Breast epithelium (tissue), 4 donors: ENCODE results near the gene PTBP3. TPM values are rescaled to one million over a fixed set of nuclear protein-coding genes. Genes with fewer than 3 reads are reported as not detected.

Source experiments
- DNase-seq, 2 donors: peaks; one replicate each; pipeline ENCODE4 v3.0.0-alpha.2; 2019; ENCODE audit warnings: low spot score in 2 of 2
- H3K27ac ChIP-seq, 2 donors: fragments of 200-600 bp; sonication (generic) in 1 of 2; one replicate each; pipeline ENCODE4 v1.5.1; 2016 to 2019; ENCODE audit warnings: mild to moderate bottlenecking in 1 of 2
- H3K27me3 ChIP-seq, 2 donors: fragments of 200-600 bp; sonication (generic) in 1 of 2; one replicate each; pipeline versions ENCODE4 v1.5.1 to v1.6.0; 2017 to 2019; ENCODE audit warnings: control low read depth in 1 of 2, mild to moderate bottlenecking in 1 of 2
- H3K36me3 ChIP-seq: fragments of 200-600 bp; one replicate; pipeline ENCODE4 v1.5.1; 2019
- H3K4me1 ChIP-seq, 2 donors: fragments of 200-600 bp; sonication (generic); one replicate each; pipeline ENCODE4 v1.5.1; 2016 to 2019; ENCODE audit warnings: control low read depth in 1 of 2
- H3K4me3 ChIP-seq, 3 donors: fragments of 200-600 bp; sonication (generic); 1 replicate in 2 of 3; 2 replicates in 1 of 3; pipeline ENCODE4 v1.5.1; 2016 to 2019; ENCODE audit warnings: mild to moderate bottlenecking in 3 of 3, moderate library complexity in 2 of 3
- H3K9me3 ChIP-seq, 2 donors: fragments of 200-600 bp; sonication (generic) in 1 of 2; one replicate each; pipeline ENCODE4 v1.5.1; 2016 to 2019; ENCODE audit warnings: control low read depth in 1 of 2
- POLR2A ChIP-seq: fragments of 450-650 bp; IDR thresholded peaks from one replicate; pipeline ENCODE4 v1.6.1; 2016; ENCODE audit warnings: antibody characterized with exemption, mild to moderate bottlenecking, moderate library complexity
- POLR2AphosphoS5 ChIP-seq, 3 donors: sonication (generic); formaldehyde crosslinking; IDR thresholded peaks; one replicate each; pipeline ENCODE4 v1.6.1; 2017; ENCODE audit warnings: antibody characterized with exemption in 3 of 3
- intact Hi-C: fragments of 100-400 bp; cut with DNase I; formaldehyde crosslinking; loops from one replicate; pipeline ENCODE4 v1.15.1; 2023; ENCODE audit warnings: low total_unique reads
- total RNA-seq, 3 donors: library from RNA; depleted of rRNA; stranded (reverse); fragments of >200 nt; gene quantifications; one replicate each; pipeline ENCODE4 v1.1.0, GENCODE V29; 2016
- TF ChIP-seq, protein P1 (sequence below), 3 donors: fragments of 450-650 bp; IDR thresholded peaks; one replicate each; pipeline ENCODE4 v1.5.1; 2016 to 2017; ENCODE audit warnings: antibody characterized with exemption in 3 of 3, mild to moderate bottlenecking in 3 of 3, moderate library complexity in 3 of 3

The PTBP3 gene
- total RNA-seq, 3 donors from 2014 or later: 30.6 to 80.2 (median 50.5) TPM

DNA sequence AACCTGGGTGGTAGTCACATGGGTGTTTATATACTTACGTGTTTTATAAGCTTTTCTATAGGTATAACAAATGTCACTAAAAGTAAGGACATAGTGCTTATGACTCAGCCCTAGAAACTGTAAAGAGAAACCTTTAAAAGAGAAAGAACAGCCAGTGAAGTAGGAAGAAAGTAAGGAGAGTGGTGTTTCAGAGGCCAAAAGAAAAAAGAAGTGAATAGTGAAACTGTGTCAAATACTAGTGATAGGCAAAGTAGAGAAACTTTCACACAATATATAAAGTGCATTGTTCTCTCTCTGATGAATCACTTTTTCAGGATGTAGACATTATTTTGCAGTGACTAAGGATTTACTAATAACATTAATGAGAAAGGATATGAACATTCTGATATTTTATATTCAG, 84.1 kb downstream of the PTBP3 start:
- no peaks in the 10 kb centered on the region for H3K27me3 ChIP-seq
- H3K36me3 ChIP-seq: no peaks in the 10 kb centered on the region
- H3K27ac ChIP-seq: no peak overlapping the region
- H3K4me3 ChIP-seq: no peak overlapping the region
- intact Hi-C loops: no loop called here
- TF ChIP-seq POLR2AphosphoS5 (IDR thresholded peaks at IDR 0.05) (no peak), POLR2A (no peak)
- TF ChIP-seq, protein P1, sequence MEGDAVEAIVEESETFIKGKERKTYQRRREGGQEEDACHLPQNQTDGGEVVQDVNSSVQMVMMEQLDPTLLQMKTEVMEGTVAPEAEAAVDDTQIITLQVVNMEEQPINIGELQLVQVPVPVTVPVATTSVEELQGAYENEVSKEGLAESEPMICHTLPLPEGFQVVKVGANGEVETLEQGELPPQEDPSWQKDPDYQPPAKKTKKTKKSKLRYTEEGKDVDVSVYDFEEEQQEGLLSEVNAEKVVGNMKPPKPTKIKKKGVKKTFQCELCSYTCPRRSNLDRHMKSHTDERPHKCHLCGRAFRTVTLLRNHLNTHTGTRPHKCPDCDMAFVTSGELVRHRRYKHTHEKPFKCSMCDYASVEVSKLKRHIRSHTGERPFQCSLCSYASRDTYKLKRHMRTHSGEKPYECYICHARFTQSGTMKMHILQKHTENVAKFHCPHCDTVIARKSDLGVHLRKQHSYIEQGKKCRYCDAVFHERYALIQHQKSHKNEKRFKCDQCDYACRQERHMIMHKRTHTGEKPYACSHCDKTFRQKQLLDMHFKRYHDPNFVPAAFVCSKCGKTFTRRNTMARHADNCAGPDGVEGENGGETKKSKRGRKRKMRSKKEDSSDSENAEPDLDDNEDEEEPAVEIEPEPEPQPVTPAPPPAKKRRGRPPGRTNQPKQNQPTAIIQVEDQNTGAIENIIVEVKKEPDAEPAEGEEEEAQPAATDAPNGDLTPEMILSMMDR (IDR thresholded peaks at IDR 0.05): no peak
- H3K4me1 ChIP-seq: no peaks in the 10 kb centered on the region
- DNase-seq: no peak
- no peaks in the 10 kb centered on the region for H3K9me3 ChIP-seq

GRCh38 chr9:112248722-112249121, 84.7 kb downstream of the PTBP3 start:
- intact Hi-C loops: no loop called here
- Histone ChIP-seq H3K9me3 (no peaks in the 10 kb centered on the region), H3K27ac (no peak overlapping the region), H3K4me1 (no peaks in the 10 kb centered on the region), H3K36me3 (no peaks in the 10 kb centered on the region), H3K27me3 (no peaks in the 10 kb centered on the region), H3K4me3 (no peak overlapping the region)
- no peak for DNase-seq
- TF ChIP-seq, protein P1 (IDR thresholded peaks at IDR 0.05): no peak

DNA sequence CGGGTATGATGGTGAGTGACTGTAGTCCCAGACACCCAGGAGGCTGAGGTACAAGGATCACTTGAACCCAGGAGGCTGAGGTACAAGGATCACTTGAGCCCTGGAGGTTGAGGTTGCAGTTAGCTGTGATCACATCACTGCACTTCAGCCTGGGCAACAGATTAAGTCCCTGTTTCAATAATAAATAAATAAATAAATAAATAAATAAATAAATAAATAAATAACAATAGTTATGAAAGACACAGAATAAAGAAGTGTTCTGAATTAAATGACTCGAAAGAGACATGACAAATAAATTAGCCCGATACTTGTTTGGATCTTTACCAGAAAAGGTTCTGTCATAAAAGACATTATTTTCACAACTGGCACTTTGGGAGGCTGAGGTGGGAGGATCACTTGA, 86.3 kb downstream of the PTBP3 start:
- no peaks in the 10 kb centered on the region for H3K4me1 ChIP-seq
- no peaks in the 10 kb centered on the region for H3K27me3 ChIP-seq
- TF ChIP-seq POLR2AphosphoS5 (IDR thresholded peaks at IDR 0.05) (no peak), POLR2A (no peak)
- TF ChIP-seq, protein P1 (IDR thresholded peaks at IDR 0.05): no peak
- H3K27ac ChIP-seq: no peak overlapping the region
- H3K4me3 ChIP-seq: no peak overlapping the region
- no peaks in the 10 kb centered on the region for H3K36me3 ChIP-seq
- DNase-seq: no peak
- H3K9me3 ChIP-seq: no peaks in the 10 kb centered on the region
- intact Hi-C loops: no loop called here

GRCh38 chr9:112245126-112245525, 88.3 kb downstream of the PTBP3 start:
- Histone ChIP-seq H3K4me3 (no peak overlapping the region), H3K4me1 (no peaks in the 10 kb centered on the region), H3K27ac (no peak overlapping the region), H3K36me3 (no peaks in the 10 kb centered on the region), H3K27me3 (no peaks in the 10 kb centered on the region), H3K9me3 (no peaks in the 10 kb centered on the region)
- DNase-seq: no peak
- intact Hi-C loops: no loop called here
- TF ChIP-seq, protein P1 (IDR thresholded peaks at IDR 0.05): no peak
- no peak for TF ChIP-seq POLR2A
- TF ChIP-seq POLR2AphosphoS5 (IDR thresholded peaks at IDR 0.05): no peak

GRCh38 chr9:112242147-112242804, 91.1 kb downstream of the PTBP3 start:
- DNase-seq: no peak
- H3K4me3 ChIP-seq: no peak overlapping the region
- no peaks in the 10 kb centered on the region for H3K36me3 ChIP-seq
- peaks cover 0 to 3% of the 10 kb centered on the region in 2 donors for H3K9me3 ChIP-seq
- intact Hi-C loops: no loop called here
- no peak for TF ChIP-seq POLR2A
- no peak for TF ChIP-seq POLR2AphosphoS5 (IDR thresholded peaks at IDR 0.05)
- TF ChIP-seq, protein P1 (IDR thresholded peaks at IDR 0.05): no peak
- no peak overlapping the region for H3K27ac ChIP-seq
- H3K4me1 ChIP-seq: no peaks in the 10 kb centered on the region
- no peaks in the 10 kb centered on the region for H3K27me3 ChIP-seq
